ENCODE data around the gene FPR2. TPM values are rescaled to one million over a fixed set of nuclear protein-coding genes. Genes with fewer than 3 reads are reported as not detected.

The FPR2 gene
- total RNA-seq, 1 donor from 2014 or later = 0.21 TPM

- H3K27ac ChIP-seq = no peak within 1 kb of the TSS
- H3K4me1 ChIP-seq = no peaks in the 10 kb centered on the region
- DNase-seq (ENCODE audit: low spot score in 2 of 2) = peak in 1 of 2 donors; percentile 60
- no peak for TF ChIP-seq CTCF (IDR thresholded peaks at IDR 0.05)
- H3K4me3 ChIP-seq = peak within 1 kb of the TSS in 1 of 2 donors; percentile 30
- intact Hi-C loops (cut with DNase I) = no loop called here
- H3K36me3 ChIP-seq = no peaks in the 10 kb centered on the region
- no peaks in the 10 kb centered on the region for H3K27me3 ChIP-seq
- no peaks in the 10 kb centered on the region for H3K9me3 ChIP-seq
These were observed 9.3 kb upstream of the FPR2 start, which contains the start of gene FPR1 for GRCh38 chr19:51751655-51752054. Gene FPR1, minus strand, starts transcription at chr19:51751878. Its CDS starts 4,884 bp downstream, at chr19:51746994.

GRCh38 chr19:51754109-51754508, 6.9 kb upstream of the FPR2 start:
- Histone ChIP-seq H3K36me3 (no peaks in the 10 kb centered on the region), H3K9me3 (no peaks in the 10 kb centered on the region), H3K4me1 (no peaks in the 10 kb centered on the region), H3K27me3 (no peaks in the 10 kb centered on the region), H3K4me3 (no peak overlapping the region), H3K27ac (no peak overlapping the region)
- intact Hi-C loops (cut with DNase I) = no loop called here
- DNase-seq (ENCODE audit: low spot score in 2 of 2) = peak in 1 of 2 donors; percentile 48
- TF ChIP-seq CTCF (IDR thresholded peaks at IDR 0.05) = no peak

- H3K27me3 ChIP-seq = no peaks in the 10 kb centered on the region
- no peaks in the 10 kb centered on the region for H3K9me3 ChIP-seq
- H3K36me3 ChIP-seq = no peaks in the 10 kb centered on the region
- no peak overlapping the region for H3K27ac ChIP-seq
- no peaks in the 10 kb centered on the region for H3K4me1 ChIP-seq
- no peak for TF ChIP-seq CTCF (IDR thresholded peaks at IDR 0.05)
- intact Hi-C loops (cut with DNase I) = no loop called here
- no peak overlapping the region for H3K4me3 ChIP-seq
- DNase-seq (ENCODE audit: low spot score in 2 of 2) = peak in 1 of 2 donors; percentile 3
These were observed 6.2 kb upstream of the FPR2 start for GRCh38 chr19:51754770-51755169.

GRCh38 chr19:51755571-51755970, 5.4 kb upstream of the FPR2 start:
- Histone ChIP-seq H3K27me3 (no peaks in the 10 kb centered on the region), H3K27ac (no peak overlapping the region), H3K9me3 (no peaks in the 10 kb centered on the region), H3K36me3 (no peaks in the 10 kb centered on the region), H3K4me1 (no peaks in the 10 kb centered on the region), H3K4me3 (no peak overlapping the region)
- DNase-seq (ENCODE audit: low spot score in 2 of 2) = peak in 1 of 2 donors; percentile 2
- intact Hi-C loops (cut with DNase I) = no loop called here
- no peak for TF ChIP-seq CTCF (IDR thresholded peaks at IDR 0.05)

GRCh38 chr19:51761696-51762095, 716 bp downstream of the FPR2 start:
- intact Hi-C loops (cut with DNase I) = no loop called here
- Histone ChIP-seq H3K4me1 (no peaks in the 10 kb centered on the region), H3K36me3 (no peaks in the 10 kb centered on the region), H3K4me3 (no peak overlapping the region), H3K9me3 (no peaks in the 10 kb centered on the region), H3K27ac (no peak overlapping the region), H3K27me3 (no peaks in the 10 kb centered on the region)
- no peak for DNase-seq (ENCODE audit: low spot score in 2 of 2)
- TF ChIP-seq CTCF (IDR thresholded peaks at IDR 0.05) = no peak

GRCh38 chr19:51765086-51765485, 4.1 kb downstream of the FPR2 start:
- Histone ChIP-seq H3K4me1 (no peaks in the 10 kb centered on the region), H3K36me3 (no peaks in the 10 kb centered on the region), H3K9me3 (no peaks in the 10 kb centered on the region), H3K27ac (no peak overlapping the region), H3K27me3 (no peaks in the 10 kb centered on the region), H3K4me3 (no peak overlapping the region)
- no peak for TF ChIP-seq CTCF (IDR thresholded peaks at IDR 0.05)
- DNase-seq (ENCODE audit: low spot score in 2 of 2) = no peak
- intact Hi-C loops (cut with DNase I) = no loop called here
